ENCODE data around the gene TMEM98. TPM values are rescaled to one million over a fixed set of nuclear protein-coding genes. Genes with fewer than 3 reads are reported as not detected.

TMEM98 gene
- total and polyA plus RNA-seq, 7 donors = 23.8 to 88.1 (median 59.5) TPM

- DNase-seq = peak; percentile 79
- Histone ChIP-seq H3K9me3 (no peaks in the 10 kb centered on the region), H3K4me3 (no peak overlapping the region), H3K36me3 (no peaks in the 10 kb centered on the region), H3K27me3 (no peaks in the 10 kb centered on the region), H3K4me1 (peaks cover 0 to 14% (median 9%) of the 10 kb centered on the region in 4 donors), H3K27ac (no peak overlapping the region)
- 29 to 35% methylated on average over 4 of the region's 4 CpGs for WGBS, 2 donors
- TF ChIP-seq POLR2A (IDR thresholded peaks at IDR 0.05) = no peak
- TF ChIP-seq CTCF (IDR thresholded peaks at IDR 0.05) = peak; percentile 52 to 73 (median 58)
- intact Hi-C loops (cut with DNase I) = no loop called here
These were observed 18.1 kb upstream of the TMEM98 start for GRCh38 chr17:32909787-32910369.

- H3K36me3 ChIP-seq = no peaks in the 10 kb centered on the region
- H3K27me3 ChIP-seq = no peaks in the 10 kb centered on the region
- no peaks in the 10 kb centered on the region for H3K9me3 ChIP-seq
- H3K27ac ChIP-seq = no peak overlapping the region
- intact Hi-C loops (cut with DNase I) = no loop called here
- WGBS, 2 donors = 17 to 76% methylated on average over 3 of the region's 3 CpGs
- peaks cover 0 to 14% (median 9%) of the 10 kb centered on the region in 4 donors for H3K4me1 ChIP-seq
- no peak for TF ChIP-seq POLR2AphosphoS5 (IDR thresholded peaks at IDR 0.05)
- TF ChIP-seq CTCF (IDR thresholded peaks at IDR 0.05) = no peak
- no peak for TF ChIP-seq POLR2A (IDR thresholded peaks at IDR 0.05)
- no peak for TF ChIP-seq EP300 (IDR thresholded peaks at IDR 0.05)
- H3K4me3 ChIP-seq = no peak overlapping the region
- DNase-seq = no peak
These were observed 17.2 kb upstream of the TMEM98 start for GRCh38 chr17:32910769-32911168.

- peaks cover 0 to 14% (median 9%) of the 10 kb centered on the region in 4 donors for H3K4me1 ChIP-seq
- 6 to 44% methylated on average over 10 of the region's 10 CpGs for WGBS, 2 donors
- H3K27me3 ChIP-seq = no peaks in the 10 kb centered on the region
- intact Hi-C loops (cut with DNase I) = no loop called here
- TF ChIP-seq EP300 (IDR thresholded peaks at IDR 0.05) (no peak), POLR2A (IDR thresholded peaks at IDR 0.05) (peak in 1 of 2 donors; percentile 7), CTCF (IDR thresholded peaks at IDR 0.05) (no peak), POLR2AphosphoS5 (IDR thresholded peaks at IDR 0.05) (peak in 1 of 4 donors; percentile 47)
- peak overlapping the region in 2 of 4 donors; percentile 24 to 35 for H3K4me3 ChIP-seq
- H3K36me3 ChIP-seq = no peaks in the 10 kb centered on the region
- H3K9me3 ChIP-seq = no peaks in the 10 kb centered on the region
- peak overlapping the region; percentile 17 to 74 (median 52) for H3K27ac ChIP-seq
- peak; percentile 83 for DNase-seq
These were observed 15.6 kb upstream of the TMEM98 start for GRCh38 chr17:32912218-32912897.

GRCh38 chr17:32913593-32913992 lies 14.4 kb upstream of the TMEM98 start:
- Histone ChIP-seq H3K27me3 (no peaks in the 10 kb centered on the region), H3K4me1 (peaks cover 0 to 14% (median 9%) of the 10 kb centered on the region in 4 donors), H3K4me3 (no peak overlapping the region), H3K27ac (no peak overlapping the region), H3K36me3 (no peaks in the 10 kb centered on the region), H3K9me3 (no peaks in the 10 kb centered on the region)
- intact Hi-C loops (cut with DNase I) = no loop called here
- DNase-seq = no peak
- no peak for TF ChIP-seq EP300 (IDR thresholded peaks at IDR 0.05)
- WGBS, 2 donors = 81 to 96% methylated on average over 7 of the region's 7 CpGs

DNA sequence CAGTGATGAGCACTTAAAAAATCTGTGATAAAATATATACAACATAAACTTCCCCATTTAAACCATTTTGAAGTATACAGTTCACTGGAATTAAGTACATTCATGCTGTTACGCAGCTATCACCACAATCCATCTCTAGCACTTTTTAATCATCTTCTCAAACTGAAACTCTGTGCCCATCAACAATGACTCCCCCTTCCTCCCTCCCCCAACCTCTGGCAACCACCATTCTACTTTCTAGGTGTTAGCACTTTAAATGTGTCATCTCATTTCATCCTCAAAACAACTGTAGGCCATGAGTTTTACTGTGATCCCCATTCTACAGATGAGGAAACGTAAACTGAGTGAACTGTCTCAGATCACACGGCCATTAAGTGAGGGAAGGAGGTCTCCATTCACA lies 13.8 kb upstream of the TMEM98 start:
- no peak for DNase-seq
- peaks cover 0 to 14% (median 9%) of the 10 kb centered on the region in 4 donors for H3K4me1 ChIP-seq
- H3K4me3 ChIP-seq = no peak overlapping the region
- TF ChIP-seq POLR2AphosphoS5 (IDR thresholded peaks at IDR 0.05) (no peak), POLR2A (IDR thresholded peaks at IDR 0.05) (no peak), EP300 (IDR thresholded peaks at IDR 0.05) (no peak), CTCF (IDR thresholded peaks at IDR 0.05) (no peak)
- no peaks in the 10 kb centered on the region for H3K36me3 ChIP-seq
- intact Hi-C loops (cut with DNase I) = no loop called here
- H3K9me3 ChIP-seq = no peaks in the 10 kb centered on the region
- WGBS, 2 donors = 89 to 96% methylated on average over 3 of the region's 3 CpGs
- no peaks in the 10 kb centered on the region for H3K27me3 ChIP-seq
- no peak overlapping the region for H3K27ac ChIP-seq

Measured in sigmoid colon (tissue), 7 donors.